Astrocyte (in vitro differentiated cells and primary cell): ENCODE measurements around the gene PRSS53.

ENCODE experiments used
- CTCF ChIP-seq: IDR thresholded peaks from 2 replicates; pipeline ENCODE4 v1.5.1; 2011; ENCODE audit warnings: low read depth, mild to moderate bottlenecking, inconsistent platforms, low read length, moderate library complexity; ENCODE audit not compliant: insufficient read depth
- EZH2 ChIP-seq: IDR thresholded peaks from 2 replicates; pipeline ENCODE4 v1.6.1; 2012; ENCODE audit warnings: mild to moderate bottlenecking, low read length, inconsistent platforms; ENCODE audit not compliant: insufficient read depth

GRCh38 chr16:31130336-31130891, 41.7 kb upstream of the PRSS53 start:
- TF ChIP-seq CTCF = no peak
- no peak for TF ChIP-seq EZH2
